D721Med (cell line): Measurements from ENCODE around the gene IER2.

Source experiments
- DNase-seq: peaks from one replicate; pipeline ENCODE4 v3.0.0; 2011; ENCODE audit warnings: low spot score; ENCODE audit not compliant: insufficient read length
- FAIRE-seq: peaks from 2 replicates; lab custom pipeline; 2011; peaks lifted over from hg19 to GRCh38; lab: Jason Lieb, UNC
- TF ChIP-seq, protein P1 (sequence below): IDR thresholded peaks from 2 replicates; pipeline ENCODE4 v1.5.1; 2012; ENCODE audit warnings: mild to moderate bottlenecking, control low read depth; ENCODE audit not compliant: insufficient read depth; ENCODE audit errors: missing control alignments

IER2 gene

DNA sequence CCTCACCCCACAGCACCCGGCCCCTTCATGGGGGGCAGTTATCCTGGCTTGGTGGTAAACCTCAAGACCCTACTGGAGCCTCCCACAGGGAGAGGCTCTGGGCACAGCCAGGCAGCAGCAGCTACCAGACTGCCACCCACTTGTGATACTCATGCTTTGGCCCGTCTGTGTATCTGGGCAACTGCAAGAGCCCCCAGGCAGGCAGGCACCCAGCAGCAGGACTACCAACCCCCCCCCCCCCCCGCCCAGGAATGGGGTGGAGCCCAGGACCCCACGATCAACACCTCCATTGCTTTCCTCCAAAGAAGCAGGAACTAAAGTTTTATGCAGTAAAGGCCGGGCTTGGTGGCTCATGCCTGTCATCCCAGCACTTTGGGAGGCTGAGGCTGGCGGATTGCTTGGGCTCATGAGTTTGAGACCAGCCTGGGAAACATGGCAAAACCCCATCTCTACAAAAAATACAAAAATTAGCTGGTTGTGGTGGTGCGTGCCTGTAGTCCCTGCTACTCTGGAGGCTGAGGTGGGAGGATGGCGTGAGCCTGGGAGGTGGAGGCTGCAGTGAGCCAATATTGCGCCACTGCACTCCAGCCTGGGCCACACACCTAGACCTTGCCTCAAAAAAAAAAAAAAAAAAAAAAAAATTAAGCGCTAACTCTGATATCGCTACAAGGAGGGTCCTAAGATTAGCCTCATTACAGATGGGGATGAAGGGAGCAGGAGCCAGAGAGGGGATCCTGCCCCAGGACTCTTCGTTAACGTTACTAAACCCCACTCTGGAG is 46.4 kb upstream of the IER2 start:
- DNase-seq (no peak), FAIRE-seq (no peak)
- TF ChIP-seq, protein P1, sequence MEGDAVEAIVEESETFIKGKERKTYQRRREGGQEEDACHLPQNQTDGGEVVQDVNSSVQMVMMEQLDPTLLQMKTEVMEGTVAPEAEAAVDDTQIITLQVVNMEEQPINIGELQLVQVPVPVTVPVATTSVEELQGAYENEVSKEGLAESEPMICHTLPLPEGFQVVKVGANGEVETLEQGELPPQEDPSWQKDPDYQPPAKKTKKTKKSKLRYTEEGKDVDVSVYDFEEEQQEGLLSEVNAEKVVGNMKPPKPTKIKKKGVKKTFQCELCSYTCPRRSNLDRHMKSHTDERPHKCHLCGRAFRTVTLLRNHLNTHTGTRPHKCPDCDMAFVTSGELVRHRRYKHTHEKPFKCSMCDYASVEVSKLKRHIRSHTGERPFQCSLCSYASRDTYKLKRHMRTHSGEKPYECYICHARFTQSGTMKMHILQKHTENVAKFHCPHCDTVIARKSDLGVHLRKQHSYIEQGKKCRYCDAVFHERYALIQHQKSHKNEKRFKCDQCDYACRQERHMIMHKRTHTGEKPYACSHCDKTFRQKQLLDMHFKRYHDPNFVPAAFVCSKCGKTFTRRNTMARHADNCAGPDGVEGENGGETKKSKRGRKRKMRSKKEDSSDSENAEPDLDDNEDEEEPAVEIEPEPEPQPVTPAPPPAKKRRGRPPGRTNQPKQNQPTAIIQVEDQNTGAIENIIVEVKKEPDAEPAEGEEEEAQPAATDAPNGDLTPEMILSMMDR, result no peak

DNA sequence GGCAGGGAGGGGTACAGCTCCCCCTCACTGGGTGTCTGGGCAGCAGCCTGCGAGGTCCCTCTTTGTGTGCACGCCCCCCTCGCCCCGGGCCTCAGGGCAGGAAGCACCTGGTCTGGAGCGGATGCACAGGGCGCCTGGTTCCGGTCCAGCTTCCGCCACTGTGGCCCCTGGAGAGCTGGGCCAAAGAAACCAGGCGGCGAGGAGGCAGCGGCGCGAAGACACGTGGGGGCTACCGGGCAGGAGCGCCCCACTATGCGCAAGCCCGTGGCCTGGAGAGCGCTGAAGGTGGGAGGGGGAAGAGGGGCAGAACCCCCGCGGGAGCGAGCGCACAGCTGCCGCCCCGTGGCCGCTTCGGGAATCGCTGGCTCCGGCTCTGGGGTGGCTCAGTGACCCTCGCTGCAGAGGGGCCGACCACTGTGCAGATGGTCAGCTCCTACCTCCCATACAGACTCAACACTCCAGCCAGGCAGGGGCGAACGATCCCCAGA is 45.8 kb upstream of the IER2 start:
- FAIRE-seq, result no peak
- DNase-seq, result peak; percentile 72
- TF ChIP-seq, protein P1, result peak; percentile 37

DNA sequence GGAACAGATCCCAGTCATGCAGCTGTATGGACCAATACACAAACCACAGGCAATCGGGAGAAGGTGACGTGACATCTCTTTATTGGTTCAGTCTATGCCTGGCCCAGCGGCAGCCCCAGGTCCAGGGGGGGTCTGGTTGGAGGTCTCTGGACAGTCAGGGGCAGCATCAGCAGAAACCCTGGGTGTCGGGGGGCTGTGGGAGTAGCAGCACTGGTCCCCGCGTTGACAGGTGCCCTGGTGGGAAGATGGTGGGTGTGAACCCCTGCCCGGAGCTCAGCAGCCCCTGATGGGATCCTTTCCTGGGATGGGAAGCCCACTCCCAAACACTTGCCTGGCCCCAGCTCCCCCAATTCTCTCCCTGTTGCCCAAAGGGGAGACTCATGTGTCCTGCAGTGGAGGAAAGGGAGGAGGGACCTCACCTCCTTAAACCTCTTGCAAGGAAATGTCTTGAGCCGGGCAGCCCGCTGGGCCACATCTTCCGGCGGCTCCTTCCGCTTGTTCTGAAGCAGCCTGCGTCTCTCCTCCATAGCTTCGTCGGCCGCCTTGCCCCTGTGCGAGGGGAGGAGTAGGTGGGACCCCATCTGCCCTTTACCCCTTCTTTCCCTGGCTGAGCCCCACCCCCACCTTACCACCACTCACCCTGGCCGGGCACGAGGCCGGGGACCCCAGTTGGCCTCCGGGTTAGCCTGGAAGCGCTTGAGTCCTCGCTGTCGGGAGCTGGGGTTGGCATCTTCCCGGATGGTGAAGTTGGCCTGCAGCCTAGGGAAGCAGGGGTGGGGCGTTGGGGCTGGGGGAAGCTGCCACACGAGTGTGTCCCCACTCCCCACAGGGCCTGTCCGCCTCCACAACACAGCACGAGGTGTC is 45.1 kb upstream of the IER2 start:
- TF ChIP-seq, protein P1, result no peak
- no peak for DNase-seq
- no peak for FAIRE-seq

DNA sequence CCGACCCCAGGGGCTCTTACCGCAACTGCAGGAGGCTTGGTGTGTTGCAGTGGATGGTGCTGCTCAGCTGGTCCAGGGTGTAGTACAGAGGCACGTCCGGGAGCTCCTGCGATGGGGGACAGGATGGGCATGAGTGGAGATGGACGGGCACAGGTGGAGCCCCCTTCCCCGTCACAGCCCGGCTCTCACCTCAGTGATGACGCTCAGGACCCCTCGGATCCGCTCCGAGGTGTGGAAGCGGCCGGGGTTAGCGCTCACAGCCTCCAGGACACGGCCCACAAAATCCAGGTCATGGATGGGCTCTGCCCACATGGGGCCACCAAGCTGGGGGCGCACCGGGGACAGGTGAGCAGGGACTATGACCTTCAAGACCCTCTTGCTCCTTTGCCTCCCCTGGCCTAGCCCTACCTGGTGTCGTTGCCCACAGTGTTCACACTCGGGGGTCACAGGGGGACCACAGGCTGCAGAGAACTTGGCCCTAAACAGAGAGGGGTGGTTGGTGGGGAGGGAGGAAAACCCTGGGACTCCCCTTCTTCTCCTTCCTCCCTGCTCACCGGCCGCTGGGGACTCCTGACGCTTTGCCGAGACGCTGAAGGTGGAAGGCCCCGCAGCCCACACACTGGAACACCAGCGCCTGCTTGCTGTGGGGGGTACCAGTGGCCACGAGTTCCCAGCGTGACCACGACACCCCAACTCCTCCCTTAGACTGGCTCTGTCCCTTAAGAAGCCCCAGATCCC is 40.7 kb upstream of the IER2 start:
- no peak for DNase-seq
- no peak for FAIRE-seq
- TF ChIP-seq, protein P1, result no peak

DNA sequence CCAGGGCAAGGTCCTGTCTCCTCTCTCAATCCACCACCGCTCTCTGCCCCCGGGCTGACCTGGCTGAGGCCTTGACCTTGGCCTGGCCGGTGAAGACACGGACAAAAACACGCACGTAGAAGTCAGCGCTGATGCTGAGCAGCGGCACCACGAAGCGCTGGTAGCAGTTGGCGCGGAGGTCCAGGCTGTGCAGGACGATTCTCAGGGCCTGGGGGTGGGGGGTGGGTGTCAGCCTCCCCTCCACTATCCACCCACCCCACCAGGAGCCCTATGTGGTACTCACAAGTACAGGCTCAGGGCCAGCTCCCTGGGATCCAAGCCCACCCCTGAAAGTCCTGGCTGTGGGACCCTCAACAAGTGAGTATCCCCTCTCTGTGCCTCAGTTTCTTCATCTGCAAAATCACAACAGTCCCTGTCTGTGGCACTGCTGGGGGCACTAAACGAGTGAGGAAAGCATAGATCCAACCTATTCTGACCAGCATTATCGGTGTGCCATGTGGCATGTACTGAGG is 40.1 kb upstream of the IER2 start:
- no peak for FAIRE-seq
- TF ChIP-seq, protein P1, result no peak
- DNase-seq, result no peak

DNA sequence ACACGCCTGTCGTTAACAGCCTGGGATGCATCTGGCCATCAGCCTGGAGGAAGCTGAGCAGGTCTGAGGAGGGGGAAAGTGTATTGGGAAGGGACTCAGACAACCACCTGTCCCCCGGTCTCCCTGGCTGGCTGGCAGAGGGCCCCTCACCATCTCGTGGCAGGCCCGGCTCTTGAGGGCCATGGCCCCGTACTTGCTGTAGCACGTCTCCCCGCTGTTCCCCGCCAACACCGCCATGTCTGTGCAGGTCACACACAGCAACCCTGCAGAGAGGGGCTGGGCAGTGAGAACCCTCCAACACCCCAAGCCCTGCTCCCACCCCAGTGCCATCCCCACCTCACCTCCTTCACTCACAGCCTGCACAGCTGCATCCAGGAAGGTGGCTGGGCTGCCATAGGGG is 37.7 kb upstream of the IER2 start:
- DNase-seq (no peak), FAIRE-seq (no peak)
- TF ChIP-seq, protein P1, result no peak
